BE2C (cell line): Measurements from ENCODE around the gene ADGRD1.
A peak's percentile ranks its signal among the peaks of the same experiment; 100 is the strongest.

Experiments used
- DNase-seq: peaks from one replicate; pipeline ENCODE4 v3.0.0-alpha.2; 2020
- H3K27me3 ChIP-seq: fragments of 250-450 bp; sonication (Bioruptor Pico); 2 replicates; pipeline ENCODE4 v1.5.1; 2020; ENCODE audit warnings: mild to moderate bottlenecking
- H3K36me3 ChIP-seq: fragments of 250-450 bp; sonication (Bioruptor Pico); 2 replicates; pipeline ENCODE4 v1.5.1; 2020; ENCODE audit warnings: mild to moderate bottlenecking
- H3K4me1 ChIP-seq: fragments of 250-450 bp; sonication (Bioruptor Pico); 2 replicates; pipeline ENCODE4 v1.5.1; 2020
- H3K4me3 ChIP-seq: 2 replicates; pipeline ENCODE4 v1.5.1; 2011; ENCODE audit warnings: low read depth, low read length
- H3K9me3 ChIP-seq: fragments of 250-450 bp; sonication (Bioruptor Pico); 2 replicates; pipeline ENCODE4 v1.5.1; 2020
- CTCF ChIP-seq: IDR thresholded peaks from 2 replicates; pipeline ENCODE4 v1.5.1; 2012; ENCODE audit warnings: mild to moderate bottlenecking, low read depth, low read length

The ADGRD1 gene

DNA sequence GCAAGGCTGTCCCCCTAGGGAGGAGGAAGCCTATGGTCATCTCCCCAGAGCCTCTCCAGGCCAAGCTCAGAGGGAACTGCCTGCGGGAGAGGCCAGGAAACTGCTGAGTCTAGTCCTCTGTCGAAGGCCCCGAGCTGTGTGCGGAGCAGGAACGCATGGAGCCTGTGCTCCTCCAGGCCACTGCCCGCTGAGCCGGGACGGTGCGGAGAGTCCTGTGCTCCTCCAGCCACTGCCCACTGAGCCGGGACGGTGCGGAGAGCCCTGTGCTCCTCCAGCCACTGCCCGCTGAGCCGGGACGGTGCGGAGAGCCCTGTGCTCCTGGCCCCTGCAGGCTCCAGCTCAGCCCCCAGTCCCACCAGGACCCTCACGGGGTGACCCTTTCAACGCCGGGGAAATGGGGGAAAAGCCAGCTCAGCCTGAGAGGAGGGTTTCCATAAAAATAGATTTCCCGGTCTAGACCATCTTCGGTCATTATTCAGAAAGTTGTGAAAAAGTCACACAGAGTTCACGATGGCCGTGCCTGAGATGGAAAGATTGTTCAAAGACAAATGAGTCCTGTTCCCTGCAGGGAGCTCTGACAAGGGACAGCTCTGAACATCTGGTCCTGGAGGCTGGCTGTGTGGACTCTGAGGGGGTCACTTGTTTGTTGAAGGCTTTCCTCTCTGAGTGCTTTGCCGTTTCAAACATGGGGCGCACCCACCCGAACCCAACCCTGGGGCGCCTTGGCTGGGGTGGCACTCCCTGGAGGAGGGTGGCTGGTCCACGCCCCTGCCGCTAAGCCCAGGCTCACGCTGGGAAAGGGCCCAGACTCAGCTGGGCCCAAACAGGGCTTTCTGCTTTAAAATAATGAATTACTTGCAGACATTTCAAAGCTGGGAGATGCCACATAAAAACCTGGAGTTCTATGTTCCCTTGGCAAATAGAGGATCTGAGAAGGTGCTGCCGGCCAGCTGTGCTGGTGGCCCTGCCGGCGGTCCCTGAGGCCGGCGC is 85.5 kb downstream of the ADGRD1 start:
- Histone ChIP-seq H3K27me3 (peaks cover 59% of the 10 kb centered on the region), H3K9me3 (no peaks in the 10 kb centered on the region), H3K36me3 (no peaks in the 10 kb centered on the region), H3K4me3 (no peak overlapping the region), H3K4me1 (peaks cover 20% of the 10 kb centered on the region)
- DNase-seq, result no peak
- TF ChIP-seq CTCF, result no peak

DNA sequence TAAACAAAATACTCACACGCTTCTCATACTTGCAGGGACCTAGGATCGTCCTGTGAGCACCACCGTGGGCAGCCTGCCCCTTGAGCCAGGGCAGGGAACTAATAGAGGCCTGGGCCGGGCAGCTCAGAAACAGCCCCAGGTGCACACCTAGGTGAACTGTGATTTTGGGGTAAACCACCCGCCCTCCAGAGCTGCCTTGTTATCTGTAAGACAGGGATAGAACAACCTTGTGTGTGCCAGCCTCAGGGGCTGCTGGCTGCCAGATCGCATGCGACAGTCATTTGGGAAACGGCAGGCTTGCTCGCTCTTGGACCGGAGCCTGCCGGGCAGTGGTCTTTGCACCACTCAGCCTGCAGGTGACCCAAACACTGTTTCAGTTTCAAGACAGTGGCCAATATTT is 86.8 kb downstream of the ADGRD1 start:
- TF ChIP-seq CTCF, result no peak
- Histone ChIP-seq H3K4me3 (no peak overlapping the region), H3K36me3 (no peaks in the 10 kb centered on the region), H3K27me3 (peaks cover 65% of the 10 kb centered on the region), H3K9me3 (no peaks in the 10 kb centered on the region), H3K4me1 (peaks cover 20% of the 10 kb centered on the region)
- DNase-seq, result no peak

GRCh38 chr12:131041216-131041967 is 87.7 kb downstream of the ADGRD1 start:
- Histone ChIP-seq H3K4me1 (peaks cover 20% of the 10 kb centered on the region), H3K4me3 (no peak overlapping the region), H3K36me3 (no peaks in the 10 kb centered on the region), H3K9me3 (no peaks in the 10 kb centered on the region), H3K27me3 (peaks cover 65% of the 10 kb centered on the region)
- no peak for TF ChIP-seq CTCF
- DNase-seq, result no peak

GRCh38 chr12:131041968-131042833 is 88.5 kb downstream of the ADGRD1 start:
- Histone ChIP-seq H3K4me3 (no peak overlapping the region; the same call in 1 of the 2 replicates), H3K9me3 (no peaks in the 10 kb centered on the region), H3K27me3 (peaks cover 65% of the 10 kb centered on the region), H3K36me3 (no peaks in the 10 kb centered on the region), H3K4me1 (peaks cover 20% of the 10 kb centered on the region)
- DNase-seq, result no peak
- no peak for TF ChIP-seq CTCF

- DNase-seq, result peak; percentile 77
- Histone ChIP-seq H3K4me1 (peaks cover 20% of the 10 kb centered on the region), H3K27me3 (peaks cover 65% of the 10 kb centered on the region), H3K4me3 (no peak overlapping the region; the same call in 1 of the 2 replicates), H3K9me3 (no peaks in the 10 kb centered on the region), H3K36me3 (no peaks in the 10 kb centered on the region)
- no peak for TF ChIP-seq CTCF
Measured at GRCh38 chr12:131042834-131043245, 89.1 kb downstream of the ADGRD1 start.
